Measurements from ENCODE around the gene NMT1. TPM values are rescaled to one million over a fixed set of nuclear protein-coding genes. Genes with fewer than 3 reads are reported as not detected.
A peak's percentile ranks its signal among the peaks of the same experiment; 100 is the strongest.

NMT1 gene
- total RNA-seq, 4 donors from 2014 or later, result 58.5 to 79.3 (median 65.1) TPM

GRCh38 chr17:45021607-45022287 is 39.4 kb upstream of the NMT1 start:
- WGBS, result 33% methylated on average over 5 of the region's 57 CpGs
- no peaks in the 10 kb centered on the region for H3K9me3 ChIP-seq
- TF ChIP-seq POLR2A (IDR thresholded peaks at IDR 0.05; ENCODE audit: low read depth), result no peak
- TF ChIP-seq POLR2AphosphoS5 (IDR thresholded peaks at IDR 0.05), result peak; percentile 44 to 74
- TF ChIP-seq EP300 (IDR thresholded peaks at IDR 0.05), result no peak
- TF ChIP-seq CTCF (IDR thresholded peaks at IDR 0.05), result peak in 2 of 3 experiments; percentile 95 to 99
- H3K4me3 ChIP-seq, result peak overlapping the region; percentile 47 to 56 (median 52)
- DNase-seq (ENCODE audit: extremely low spot score), result no peak
- intact Hi-C loops (cut with DNase I), result loop anchor here (2.0 to 5.0 kb wide), 3 partner anchors 76 to 247 kb away; no protein-coding TSS in a partner anchor
- H3K27me3 ChIP-seq, result no peaks in the 10 kb centered on the region
- H3K36me3 ChIP-seq, result peaks cover 0 to 23% (median 12%) of the 10 kb centered on the region in 4 donors
- peaks cover 35 to 52% (median 49%) of the 10 kb centered on the region in 4 donors for H3K4me1 ChIP-seq
- H3K27ac ChIP-seq (replicated peaks in 1 of 4), result peak overlapping the region; percentile 82 to 89 (median 87)

GRCh38 chr17:45022288-45022648 is 38.8 kb upstream of the NMT1 start:
- no peaks in the 10 kb centered on the region for H3K27me3 ChIP-seq
- 69% methylated on average over 4 of the region's 8 CpGs for WGBS
- peaks cover 35 to 52% (median 49%) of the 10 kb centered on the region in 4 donors for H3K4me1 ChIP-seq
- peak overlapping the region; percentile 82 to 89 (median 87) for H3K27ac ChIP-seq (replicated peaks in 1 of 4)
- H3K9me3 ChIP-seq, result no peaks in the 10 kb centered on the region
- DNase-seq (ENCODE audit: extremely low spot score), result no peak
- TF ChIP-seq EP300 (IDR thresholded peaks at IDR 0.05) (no peak), CTCF (IDR thresholded peaks at IDR 0.05) (no peak), POLR2A (IDR thresholded peaks at IDR 0.05; ENCODE audit: low read depth) (no peak), POLR2AphosphoS5 (IDR thresholded peaks at IDR 0.05) (no peak)
- H3K36me3 ChIP-seq, result peaks cover 0 to 28% (median 13%) of the 10 kb centered on the region in 4 donors
- H3K4me3 ChIP-seq, result peak overlapping the region; percentile 47 to 56 (median 52)
- intact Hi-C loops (cut with DNase I), result loop anchor here (5.0 kb wide), 1 partner anchor 75 kb away; no protein-coding TSS in a partner anchor

- peak overlapping the region; percentile 82 to 89 (median 87) for H3K27ac ChIP-seq (replicated peaks in 1 of 4)
- WGBS, result 86% methylated on average over 8 of the region's 13 CpGs
Measured at GRCh38 chr17:45022655-45023339, 38.3 kb upstream of the NMT1 start.

GRCh38 chr17:45029096-45029495 is 32.0 kb upstream of the NMT1 start:
- H3K4me1 ChIP-seq, result peaks cover 0 to 3% (median 0%) of the 10 kb centered on the region in 4 donors
- H3K27me3 ChIP-seq, result no peaks in the 10 kb centered on the region
- intact Hi-C loops (cut with DNase I), result no loop called here
- no peak overlapping the region for H3K4me3 ChIP-seq
- peaks cover 43 to 86% (median 63%) of the 10 kb centered on the region in 4 donors for H3K36me3 ChIP-seq
- no peak overlapping the region for H3K27ac ChIP-seq (replicated peaks in 1 of 4)
- WGBS, result 80% methylated on average over 1 of the region's 7 CpGs
- DNase-seq (ENCODE audit: extremely low spot score), result no peak
- TF ChIP-seq POLR2AphosphoS5 (IDR thresholded peaks at IDR 0.05), result no peak
- no peak for TF ChIP-seq CTCF (IDR thresholded peaks at IDR 0.05)
- TF ChIP-seq EP300 (IDR thresholded peaks at IDR 0.05), result no peak
- TF ChIP-seq POLR2A (IDR thresholded peaks at IDR 0.05; ENCODE audit: low read depth), result no peak
- no peaks in the 10 kb centered on the region for H3K9me3 ChIP-seq

More at GRCh38 chr17:45022655-45023339, 38.3 kb upstream of the NMT1 start:
- DNase-seq (ENCODE audit: extremely low spot score), result no peak
- H3K27me3 ChIP-seq, result no peaks in the 10 kb centered on the region
- no peaks in the 10 kb centered on the region for H3K9me3 ChIP-seq
- peaks cover 35 to 52% (median 49%) of the 10 kb centered on the region in 4 donors for H3K4me1 ChIP-seq
- TF ChIP-seq CTCF (IDR thresholded peaks at IDR 0.05) (no peak), POLR2AphosphoS5 (IDR thresholded peaks at IDR 0.05) (no peak), POLR2A (IDR thresholded peaks at IDR 0.05; ENCODE audit: low read depth) (no peak), EP300 (IDR thresholded peaks at IDR 0.05) (no peak)
- intact Hi-C loops (cut with DNase I), result loop anchor here (5.0 kb wide), 1 partner anchor 75 kb away; no protein-coding TSS in a partner anchor
- no peak overlapping the region for H3K4me3 ChIP-seq
- peaks cover 4 to 33% (median 13%) of the 10 kb centered on the region in 4 donors for H3K36me3 ChIP-seq

Data from esophagus muscularis mucosa (tissue), 4 donors.